OCI-LY1 (cell line): ENCODE results near the gene SLC25A25.
"Not testable (repeated sequence)": the region's sequence is repeated elsewhere in the genome, so short reads cannot be mapped to it uniquely, and the experiment has no call there.

Source experiments
- H2AFZ ChIP-seq: fragments of 200-600 bp; sonication (generic), shearing (Covaris generic); 2 replicates; pipeline ENCODE4 v1.6.0; 2014; ENCODE audit warnings: antibody characterized with exemption, mild to moderate bottlenecking, low read length
- H3F3A ChIP-seq: fragments of 200-600 bp; sonication (generic), shearing (Covaris generic); 2 replicates; pipeline ENCODE4 v1.6.0; 2014; ENCODE audit warnings: mild to moderate bottlenecking, antibody characterized with exemption, low read length, moderate library complexity; ENCODE audit not compliant: insufficient read depth
- H3K27ac ChIP-seq: fragments of 200-600 bp; sonication (generic); 2 replicates; pipeline ENCODE4 v1.5.1; 2014; ENCODE audit warnings: low read length, mixed run types, mild to moderate bottlenecking, low read depth; ENCODE audit not compliant: poor library complexity, severe bottlenecking
- H3K27me3 ChIP-seq: fragments of 200-600 bp; sonication (generic); 2 replicates; pipeline ENCODE4 v1.6.0; 2014; ENCODE audit warnings: antibody characterized with exemption, mild to moderate bottlenecking, low read length, moderate library complexity; ENCODE audit not compliant: insufficient read depth
- H3K36me3 ChIP-seq: fragments of 200-600 bp; sonication (generic); 2 replicates; pipeline ENCODE4 v1.6.1; 2014; ENCODE audit warnings: mild to moderate bottlenecking, antibody characterized with exemption, low read length, moderate library complexity, mixed read lengths; ENCODE audit not compliant: insufficient read depth
- H3K4me1 ChIP-seq: fragments of 200-600 bp; sonication (generic); 2 replicates; pipeline ENCODE4 v1.5.1; 2014; ENCODE audit warnings: mild to moderate bottlenecking, low read length, moderate library complexity; ENCODE audit not compliant: insufficient read depth, severe bottlenecking
- H3K4me2 ChIP-seq: fragments of 200-600 bp; sonication (generic), shearing (Covaris generic); 2 replicates; pipeline ENCODE4 v1.6.1; 2014; ENCODE audit warnings: low read length
- H3K4me3 ChIP-seq: fragments of 200-600 bp; sonication (generic); 2 replicates; pipeline ENCODE4 v1.5.1; 2014; ENCODE audit warnings: low read length, low read depth, mild to moderate bottlenecking, mixed read lengths; ENCODE audit not compliant: poor library complexity, severe bottlenecking
- H3K79me2 ChIP-seq: fragments of 200-600 bp; shearing (Covaris generic); 2 replicates; pipeline ENCODE4 v1.6.1; 2016; ENCODE audit warnings: mixed run types, low read length, mixed read lengths; ENCODE audit not compliant: insufficient read depth
- H3K9ac ChIP-seq: fragments of 200-600 bp; sonication (generic), shearing (Covaris generic); 2 replicates; pipeline ENCODE4 v1.6.1; 2014; ENCODE audit warnings: mild to moderate bottlenecking, low read length, mixed read lengths
- H3K9me2 ChIP-seq: fragments of 200-600 bp; sonication (generic), shearing (Covaris generic); 2 replicates; pipeline ENCODE4 v1.6.1; 2014; ENCODE audit warnings: low read depth, mild to moderate bottlenecking, low read length, mixed read lengths
- H3K9me3 ChIP-seq: fragments of 200-600 bp; shearing (Covaris generic); 2 replicates; pipeline ENCODE4 v1.6.1; 2014; ENCODE audit warnings: low read length, mixed read lengths
- H4K20me1 ChIP-seq: fragments of 200-600 bp; sonication (generic), shearing (Covaris generic); 2 replicates; pipeline ENCODE4 v1.6.0; 2016; ENCODE audit warnings: mild to moderate bottlenecking, low read length; ENCODE audit not compliant: insufficient read depth
- CTCF ChIP-seq: fragments of 200-600 bp; sonication (generic), shearing (Covaris generic); IDR thresholded peaks from 2 replicates; pipeline ENCODE4 v1.5.1; 2017; ENCODE audit warnings: mild to moderate bottlenecking, antibody characterized with exemption, low read length, moderate library complexity, mixed read lengths
- EZH2 ChIP-seq: fragments of 200-600 bp; sonication (generic), shearing (Covaris generic); IDR thresholded peaks from 2 replicates; pipeline ENCODE4 v1.8.0; 2017; ENCODE audit warnings: borderline replicate concordance, mixed run types, mild to moderate bottlenecking, antibody characterized with exemption, low read length, moderate library complexity, mixed read lengths

The SLC25A25 gene

GRCh38 chr9:128022886-128023285 is 45.1 kb upstream of the SLC25A25 start:
- Histone ChIP-seq H3K4me2 (no peak overlapping the region), H3K4me1 (peaks cover 54% of the 10 kb centered on the region)

GRCh38 chr9:128023671-128024070 is 44.4 kb upstream of the SLC25A25 start:
- not testable (repeated sequence) for H3K27ac ChIP-seq, H3K9me2 ChIP-seq, H3K9me3 ChIP-seq, H2AFZ ChIP-seq, H3K79me2 ChIP-seq, H3K36me3 ChIP-seq, H3K9ac ChIP-seq, H3K4me2 ChIP-seq, H3K4me3 ChIP-seq, H4K20me1 ChIP-seq, H3F3A ChIP-seq, H3K27me3 ChIP-seq
- H3K4me1 ChIP-seq, result peaks cover 59% of the 10 kb centered on the region

More at GRCh38 chr9:128022886-128023285, 45.1 kb upstream of the SLC25A25 start:
- H3K9me3 ChIP-seq, result no peaks in the 10 kb centered on the region
- H3K4me3 ChIP-seq, result no peak overlapping the region
- no peak for TF ChIP-seq EZH2
- TF ChIP-seq CTCF, result no peak
- no peaks in the 10 kb centered on the region for H3K36me3 ChIP-seq
- no peaks in the 10 kb centered on the region for H3K79me2 ChIP-seq
- no peaks in the 10 kb centered on the region for H3K9me2 ChIP-seq
- no peak overlapping the region for H2AFZ ChIP-seq
- no peaks in the 10 kb centered on the region for H3K27me3 ChIP-seq
- no peak overlapping the region for H3K27ac ChIP-seq
- H3F3A ChIP-seq, result peaks cover 6% of the 10 kb centered on the region; the same call in 1 of the 2 replicates
- no peaks in the 10 kb centered on the region for H4K20me1 ChIP-seq
- no peak overlapping the region for H3K9ac ChIP-seq

- no peaks in the 10 kb centered on the region for H4K20me1 ChIP-seq
- H3K9me2 ChIP-seq, result no peaks in the 10 kb centered on the region
- H3K9ac ChIP-seq, result no peak overlapping the region
- H3K4me3 ChIP-seq, result no peak overlapping the region
- H3K36me3 ChIP-seq, result no peaks in the 10 kb centered on the region
- no peaks in the 10 kb centered on the region for H3K9me3 ChIP-seq
- H3F3A ChIP-seq, result peaks cover 6% of the 10 kb centered on the region; the same call in 1 of the 2 replicates
- H2AFZ ChIP-seq, result no peak overlapping the region
- no peak overlapping the region for H3K4me2 ChIP-seq
- no peak for TF ChIP-seq EZH2
- TF ChIP-seq CTCF, result no peak
- peak overlapping the region; percentile 1 for H3K27ac ChIP-seq
- H3K79me2 ChIP-seq, result no peaks in the 10 kb centered on the region
- H3K4me1 ChIP-seq, result peaks cover 64% of the 10 kb centered on the region
- H3K27me3 ChIP-seq, result no peaks in the 10 kb centered on the region
Measured at GRCh38 chr9:128024761-128025308, 43.2 kb upstream of the SLC25A25 start.

GRCh38 chr9:128025736-128026135 is 42.3 kb upstream of the SLC25A25 start:
- no peaks in the 10 kb centered on the region for H3K27me3 ChIP-seq
- H2AFZ ChIP-seq, result no peak overlapping the region
- H3K27ac ChIP-seq, result peak overlapping the region; percentile 88
- H4K20me1 ChIP-seq, result no peaks in the 10 kb centered on the region
- no peaks in the 10 kb centered on the region for H3K9me3 ChIP-seq
- H3K4me2 ChIP-seq, result peak overlapping the region; percentile 46; the same call in 1 of the 2 replicates
- peaks cover 5% of the 10 kb centered on the region; the same call in 1 of the 2 replicates for H3F3A ChIP-seq
- peaks cover 66% of the 10 kb centered on the region for H3K4me1 ChIP-seq
- no peaks in the 10 kb centered on the region for H3K9me2 ChIP-seq
- H3K79me2 ChIP-seq, result no peaks in the 10 kb centered on the region
- no peaks in the 10 kb centered on the region for H3K36me3 ChIP-seq
- TF ChIP-seq EZH2 (no peak), CTCF (no peak)
- H3K4me3 ChIP-seq, result no peak overlapping the region
- H3K9ac ChIP-seq, result peak overlapping the region; percentile 15; the same call in 1 of the 2 replicates
